ENCODE measurements around the gene DNAH8.

The DNAH8 gene

DNA sequence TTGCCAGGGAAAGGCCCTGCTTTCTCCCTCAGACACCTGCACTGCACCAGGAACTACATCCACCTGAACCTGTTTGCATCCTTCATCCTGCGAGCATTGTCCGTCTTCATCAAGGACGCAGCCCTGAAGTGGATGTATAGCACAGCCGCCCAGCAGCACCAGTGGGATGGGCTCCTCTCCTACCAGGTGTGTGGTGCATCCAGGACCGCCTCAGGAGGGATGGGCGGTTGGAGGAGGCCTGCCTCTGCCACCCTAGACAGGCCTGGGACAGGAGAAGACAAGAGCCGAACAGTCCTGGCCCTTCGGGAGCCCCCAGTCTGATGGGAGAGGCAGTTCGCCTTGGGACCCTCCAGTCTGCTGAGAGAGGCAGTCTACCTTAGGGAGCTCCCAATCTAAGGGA is 357.7 kb downstream of the DNAH8 start:
- no peak for DNase-seq (ENCODE audit: low read depth in 1 of 2, low spot score in 1 of 2)

DNA sequence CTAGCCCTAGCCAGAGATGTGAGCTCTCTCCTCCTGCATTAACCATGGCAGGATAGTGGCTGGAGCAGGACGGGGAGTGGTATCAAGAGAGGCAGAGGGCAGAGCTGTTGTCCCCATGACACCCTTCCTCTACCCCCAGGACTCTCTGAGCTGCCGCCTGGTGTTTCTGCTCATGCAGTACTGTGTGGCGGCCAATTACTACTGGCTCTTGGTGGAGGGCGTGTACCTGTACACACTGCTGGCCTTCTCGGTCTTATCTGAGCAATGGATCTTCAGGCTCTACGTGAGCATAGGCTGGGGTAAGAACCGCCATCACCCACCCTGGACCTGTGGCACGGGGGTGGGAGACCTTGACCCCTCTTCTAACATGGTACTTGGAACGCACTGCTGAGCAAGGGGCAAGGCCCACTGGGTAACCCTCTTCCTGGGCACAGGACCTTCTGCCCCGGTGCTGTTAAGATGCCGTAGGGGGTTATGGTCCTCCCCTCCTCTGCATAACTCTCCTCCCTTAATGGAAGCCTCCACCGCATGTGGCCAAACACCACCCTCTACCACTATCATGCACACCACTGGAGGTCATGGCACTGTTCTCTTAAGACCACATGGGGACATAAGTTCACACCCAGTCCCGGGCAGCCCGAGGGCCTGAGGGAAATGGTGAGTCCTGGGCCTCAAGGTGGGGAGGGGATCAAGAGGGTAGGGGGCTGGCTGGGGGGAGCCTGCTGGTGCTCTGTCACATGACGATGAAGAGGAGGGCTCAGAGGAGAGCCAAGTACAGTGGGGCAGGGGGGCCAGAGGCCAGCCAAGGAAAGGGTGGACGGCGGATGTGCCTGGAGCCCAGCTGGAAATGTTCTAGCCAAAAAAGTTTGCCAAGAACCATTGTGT is 358.6 kb downstream of the DNAH8 start:
- DNase-seq (ENCODE audit: low read depth in 1 of 2, low spot score in 1 of 2) = no peak

DNA sequence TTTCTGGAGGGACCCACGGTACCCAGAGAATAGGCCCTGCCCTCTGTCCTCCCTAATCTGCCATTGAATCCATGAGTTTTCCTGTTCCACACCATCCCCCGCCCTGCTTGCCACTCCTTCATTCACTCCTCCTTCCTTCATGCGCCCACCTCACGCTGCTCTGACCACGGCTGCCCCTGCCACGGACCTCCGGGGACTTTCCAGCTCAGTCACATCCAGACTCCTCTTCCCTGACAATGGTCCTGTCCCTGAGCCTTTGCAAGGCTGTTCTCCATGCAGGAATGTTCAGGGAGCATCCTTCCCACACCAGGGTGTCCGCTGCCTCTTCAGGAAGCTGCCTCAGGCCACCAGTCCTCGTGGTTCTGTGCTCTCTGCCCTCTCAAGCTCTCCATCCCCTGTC is 359.4 kb downstream of the DNAH8 start:
- no peak for DNase-seq (ENCODE audit: low read depth in 1 of 2, low spot score in 1 of 2)

DNA sequence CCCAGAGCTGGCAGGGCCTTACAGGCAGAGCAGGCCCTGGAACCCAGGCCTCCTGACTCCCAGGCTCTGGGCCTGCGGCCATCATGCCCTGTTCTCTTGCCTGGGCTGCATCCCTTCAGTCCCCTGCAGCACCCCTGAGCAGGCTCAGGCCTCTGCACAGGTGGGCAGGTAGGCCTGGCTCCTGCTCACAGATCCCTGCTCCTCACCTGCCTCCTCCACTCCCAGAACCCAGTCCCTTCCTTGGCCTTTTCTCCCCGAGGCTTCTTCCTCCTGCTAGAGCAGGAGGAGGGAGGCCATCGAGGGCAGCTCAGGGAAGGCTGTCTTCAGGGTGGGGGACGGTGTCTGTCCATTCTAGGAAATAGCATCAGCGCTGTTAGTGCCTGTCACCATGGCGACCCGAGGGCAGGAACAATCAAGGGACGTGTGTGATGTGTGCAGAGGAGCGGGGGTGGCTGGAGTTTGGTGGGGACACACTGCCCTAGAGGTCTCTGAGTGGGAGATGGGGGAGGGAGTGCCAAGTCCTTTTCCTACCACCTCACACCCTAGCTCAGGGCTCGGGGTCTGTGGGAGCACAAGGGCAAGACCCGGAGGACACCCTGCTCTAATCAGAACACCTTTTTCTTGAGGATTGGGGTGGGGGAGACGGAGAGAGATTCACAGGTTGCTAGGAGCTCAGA is 360.0 kb downstream of the DNAH8 start:
- no peak for DNase-seq (ENCODE audit: low read depth in 1 of 2, low spot score in 1 of 2)

DNA sequence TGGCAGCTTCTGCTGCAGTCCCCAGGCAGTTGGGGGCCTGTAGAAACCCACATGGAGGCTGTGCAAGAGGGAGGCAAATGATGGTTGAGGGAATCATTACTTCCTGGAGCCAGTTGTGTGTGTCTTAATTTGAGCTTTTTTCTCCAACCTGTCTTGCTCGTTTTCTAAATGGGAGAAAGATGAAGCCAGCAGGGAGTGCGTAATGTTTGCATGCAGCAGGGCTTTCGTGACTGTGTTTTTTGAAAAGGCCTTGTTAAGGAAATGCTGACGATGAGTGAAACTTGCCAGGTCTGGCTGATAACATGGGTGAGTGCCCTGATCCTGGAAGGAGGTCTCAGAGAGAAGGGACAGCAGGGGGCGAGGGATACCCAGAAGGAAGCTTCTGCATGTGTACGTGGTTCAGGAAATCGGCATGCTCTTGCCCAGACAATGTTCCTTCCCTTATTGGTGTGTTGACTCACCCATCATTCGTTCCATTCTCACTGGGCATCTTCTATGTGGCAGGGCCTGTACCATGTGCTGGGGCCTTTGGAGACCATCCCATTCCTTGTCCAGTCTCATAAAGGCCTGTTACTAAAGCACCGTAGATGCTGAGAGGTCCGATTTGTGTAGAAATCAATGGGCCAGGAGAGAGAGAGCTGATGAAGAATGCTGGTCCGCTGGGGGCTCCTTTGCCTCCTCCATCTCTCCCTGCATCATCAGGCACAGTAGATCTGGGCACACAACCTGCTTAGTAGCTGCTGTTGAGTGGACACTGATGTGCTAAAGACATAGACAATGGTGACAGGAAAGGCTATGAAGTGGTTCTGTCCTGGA is 360.9 kb downstream of the DNAH8 start:
- DNase-seq (ENCODE audit: low read depth in 1 of 2, low spot score in 1 of 2) = no peak

DNA sequence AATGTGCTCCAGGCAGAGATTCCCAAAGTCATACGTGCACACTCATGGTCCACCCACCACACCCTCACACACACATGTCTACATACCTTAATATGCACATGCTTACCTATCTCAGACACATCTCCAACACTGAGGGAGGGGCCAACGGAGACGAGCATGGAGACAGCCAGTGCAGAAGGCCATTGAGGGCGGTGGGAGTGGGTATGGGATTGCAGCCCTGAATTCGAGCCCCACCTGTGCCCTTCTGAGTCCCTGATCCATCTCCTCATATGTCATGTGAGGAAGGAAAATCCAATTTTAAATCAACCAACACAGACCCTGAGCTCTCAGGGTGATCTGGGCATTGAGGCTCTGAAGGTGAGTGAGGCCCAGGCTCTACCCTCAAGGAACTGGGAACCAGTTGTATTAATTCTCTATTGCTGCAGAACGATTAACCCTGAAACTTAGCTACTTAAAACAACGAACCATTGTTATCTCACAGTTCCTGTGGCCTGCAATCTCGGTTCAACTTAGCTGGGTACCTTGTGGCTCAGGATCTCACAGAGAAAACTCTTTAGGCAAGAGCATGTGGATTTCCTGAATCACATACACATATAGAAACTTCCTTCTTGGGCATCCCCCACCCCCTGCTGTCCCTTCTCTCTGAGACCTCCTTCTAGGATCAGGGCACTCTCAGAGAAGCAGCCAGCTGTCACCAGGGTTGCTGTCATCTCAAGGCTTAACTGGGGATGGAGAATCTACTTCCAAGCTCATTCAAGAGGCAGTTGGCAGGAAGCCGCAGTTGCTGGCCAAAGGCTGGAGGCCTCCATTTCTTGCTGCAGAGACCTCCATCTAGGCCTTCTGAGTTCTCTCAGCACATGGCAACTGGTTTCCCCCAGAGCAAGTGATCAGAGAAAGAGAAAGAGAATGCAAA is 361.8 kb downstream of the DNAH8 start:
- no peak for DNase-seq (ENCODE audit: low read depth in 1 of 2, low spot score in 1 of 2)

DNA sequence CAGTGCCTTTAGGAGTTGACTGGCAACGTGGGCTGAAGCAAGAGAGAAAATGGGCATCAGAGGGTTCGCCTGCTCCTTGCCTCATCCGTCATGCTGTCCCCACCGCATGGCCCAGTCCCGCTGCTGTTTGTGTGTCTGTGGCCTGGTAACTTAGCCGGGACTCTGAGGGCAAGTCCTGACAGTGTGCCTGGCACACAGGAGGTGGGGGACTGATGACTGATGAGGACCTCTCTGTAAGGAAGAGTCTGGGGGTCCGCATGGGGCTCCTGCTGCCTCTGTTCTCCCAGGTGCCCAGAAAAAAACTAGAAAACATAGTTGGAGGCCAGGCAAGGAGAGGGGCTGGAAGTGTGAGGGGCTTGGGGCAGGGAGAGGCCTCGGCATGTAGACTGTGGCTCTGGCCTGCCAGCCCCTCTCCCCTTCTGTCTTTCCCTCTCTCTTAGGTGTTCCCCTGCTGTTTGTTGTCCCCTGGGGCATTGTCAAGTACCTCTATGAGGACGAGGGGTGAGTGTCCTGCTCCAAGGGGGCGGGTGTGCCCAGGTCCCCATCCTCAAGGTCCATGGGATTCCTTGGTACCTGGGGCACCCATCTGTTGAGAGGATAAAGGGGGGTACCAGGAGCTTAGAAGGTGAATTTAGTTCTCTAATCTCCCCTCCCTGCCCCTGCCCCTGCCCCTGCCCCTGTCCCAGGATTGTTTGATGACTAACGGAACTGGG is 362.9 kb downstream of the DNAH8 start:
- DNase-seq (ENCODE audit: low read depth in 1 of 2, low spot score in 1 of 2) = no peak

DNA sequence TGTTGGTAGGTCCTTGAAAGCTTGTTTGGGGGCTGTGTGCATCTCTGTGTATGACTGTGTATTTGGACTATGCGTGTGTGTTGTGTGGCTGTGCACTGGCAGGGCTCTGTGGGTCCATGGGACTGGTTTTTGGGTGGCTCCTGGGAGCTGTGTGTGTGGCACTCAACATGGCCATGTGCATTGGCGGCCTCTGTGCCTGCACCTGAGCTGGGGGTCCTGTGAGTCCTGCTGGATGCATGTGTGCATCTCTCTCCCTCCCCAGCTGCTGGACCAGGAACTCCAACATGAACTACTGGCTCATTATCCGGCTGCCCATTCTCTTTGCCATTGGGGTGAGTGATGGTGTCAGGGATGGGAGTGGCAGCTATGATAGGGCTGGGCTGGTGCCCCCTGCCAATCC is 363.6 kb downstream of the DNAH8 start:
- DNase-seq (ENCODE audit: low read depth in 1 of 2, low spot score in 1 of 2) = no peak

DNA sequence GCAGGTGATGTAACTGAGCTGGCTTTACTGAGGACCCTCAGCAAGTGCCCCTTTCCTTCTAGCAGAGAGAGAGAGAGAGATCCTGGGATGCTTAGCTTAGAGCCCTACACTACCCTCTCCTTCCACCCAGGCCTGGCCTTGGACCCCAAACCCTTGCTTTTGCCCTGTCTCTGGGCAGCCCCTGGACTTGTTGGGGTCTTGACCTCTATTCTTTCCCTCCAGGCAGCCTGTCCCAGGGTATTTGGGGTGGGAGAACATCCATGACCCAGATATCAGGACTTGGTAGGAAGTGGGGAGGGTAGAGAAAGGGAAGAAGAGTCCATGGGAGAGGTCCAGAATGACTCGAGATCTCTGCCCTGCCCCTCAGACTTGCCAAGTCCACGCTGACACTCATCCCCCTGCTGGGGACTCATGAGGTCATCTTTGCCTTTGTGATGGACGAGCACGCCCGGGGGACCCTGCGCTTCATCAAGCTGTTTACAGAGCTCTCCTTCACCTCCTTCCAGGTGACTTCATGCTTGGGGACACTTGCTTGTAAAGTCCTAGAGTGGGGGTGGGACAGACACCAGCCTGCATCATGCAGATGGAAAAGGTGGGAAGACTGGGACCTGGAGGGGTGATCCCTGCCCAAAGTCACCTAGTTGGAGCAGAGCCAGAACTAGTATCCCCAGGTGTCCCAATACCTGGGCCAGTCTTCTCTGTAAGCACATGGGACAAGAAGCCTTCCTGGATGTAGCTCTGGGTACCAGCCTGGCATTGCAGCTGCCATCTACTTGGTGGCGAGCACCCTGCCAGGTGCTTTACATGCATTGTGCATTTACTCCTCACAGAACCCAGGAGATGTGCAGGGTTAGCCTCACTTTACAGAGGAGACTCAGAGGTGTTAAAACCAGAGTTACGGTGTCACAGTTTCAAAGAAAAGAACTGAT is 364.4 kb downstream of the DNAH8 start:
- DNase-seq (ENCODE audit: low read depth in 1 of 2, low spot score in 1 of 2) = no peak

All from activated CD4-positive, alpha-beta T cell treated with anti-CD3 and anti-CD28 coated beads, Interleukin-2, amount 50 U/mL, for 24 hours (primary cell).